HEK293T (cell line): Measurements from ENCODE around the gene DUSP22.

Experiments
- ELF4 ChIP-seq: fragments of 450-650 bp; IDR thresholded peaks from 2 replicates; pipeline ENCODE4 v1.6.1; 2017; ENCODE audit warnings: antibody characterized with exemption
- LEF1 ChIP-seq: fragments of 450-650 bp; IDR thresholded peaks from 2 replicates; pipeline ENCODE4 v1.6.1; 2017; ENCODE audit warnings: mild to moderate bottlenecking, borderline replicate concordance
- SP1 ChIP-seq: fragments of 450-650 bp; IDR thresholded peaks from 2 replicates; pipeline ENCODE4 v1.6.1; 2017
- SUZ12 ChIP-seq: fragments of 450-650 bp; IDR thresholded peaks from 2 replicates; pipeline ENCODE4 v1.6.1; 2016; ENCODE audit warnings: mild to moderate bottlenecking
- TARDBP ChIP-seq: fragments of 450-650 bp; IDR thresholded peaks from 2 replicates; pipeline ENCODE4 v1.6.1; 2016
- TF ChIP-seq, protein P1 (sequence below): fragments of 450-650 bp; IDR thresholded peaks from 2 replicates; pipeline ENCODE4 v1.6.1; 2016

GRCh38 chr6:298233-299103 is 6.2 kb downstream of the DUSP22 start:
- TF ChIP-seq, protein P1, sequence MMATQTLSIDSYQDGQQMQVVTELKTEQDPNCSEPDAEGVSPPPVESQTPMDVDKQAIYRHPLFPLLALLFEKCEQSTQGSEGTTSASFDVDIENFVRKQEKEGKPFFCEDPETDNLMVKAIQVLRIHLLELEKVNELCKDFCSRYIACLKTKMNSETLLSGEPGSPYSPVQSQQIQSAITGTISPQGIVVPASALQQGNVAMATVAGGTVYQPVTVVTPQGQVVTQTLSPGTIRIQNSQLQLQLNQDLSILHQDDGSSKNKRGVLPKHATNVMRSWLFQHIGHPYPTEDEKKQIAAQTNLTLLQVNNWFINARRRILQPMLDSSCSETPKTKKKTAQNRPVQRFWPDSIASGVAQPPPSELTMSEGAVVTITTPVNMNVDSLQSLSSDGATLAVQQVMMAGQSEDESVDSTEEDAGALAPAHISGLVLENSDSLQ, result no peak
- TF ChIP-seq LEF1 (no peak), ELF4 (no peak), TARDBP (no peak), SP1 (no peak), SUZ12 (no peak)
